Erythroblast (primary cell): ENCODE data around the gene NOP56.
"Not testable (repeated sequence)": the region's sequence is repeated elsewhere in the genome, so short reads cannot be mapped to it uniquely, and the experiment has no call there.

Source experiments
- GATA1 ChIP-seq: IDR thresholded peaks from 2 replicates; pipeline ENCODE4 v1.6.1; 2011; ENCODE audit warnings: low read depth, mild to moderate bottlenecking, control low read depth, low read length, moderate library complexity
- POLR2A ChIP-seq: IDR thresholded peaks from 2 replicates; pipeline ENCODE4 v1.6.1; 2011; ENCODE audit warnings: mild to moderate bottlenecking, low read length

DNA sequence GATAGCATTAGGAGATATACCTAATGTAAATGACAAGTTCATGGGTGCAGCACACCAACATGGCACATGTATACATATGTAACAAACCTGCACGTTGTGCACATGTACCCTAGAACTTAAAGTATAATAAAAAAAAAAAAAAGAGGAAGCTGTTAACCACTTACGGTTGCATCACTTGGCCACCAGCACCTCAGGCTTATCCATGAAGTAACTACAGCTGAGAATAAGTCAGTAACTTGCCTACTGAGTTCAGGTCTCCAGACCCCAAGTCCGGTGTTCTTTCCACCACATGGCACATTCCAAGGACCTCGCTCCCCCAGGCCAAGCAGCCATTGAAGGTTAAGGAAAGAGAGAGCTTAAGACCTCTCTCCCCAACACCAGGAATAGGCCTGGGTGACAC lies 32.4 kb downstream of the NOP56 start:
- not testable (repeated sequence) for TF ChIP-seq POLR2A, GATA1
